Fibroblast of villous mesenchyme (primary cell): ENCODE results near the gene CEP295NL. TPM values are rescaled to one million over a fixed set of nuclear protein-coding genes. Genes with fewer than 3 reads are reported as not detected.
"Not testable (repeated sequence)": the region's sequence is repeated elsewhere in the genome, so short reads cannot be mapped to it uniquely, and the experiment has no call there.

Source experiments
- DNase-seq: peaks from one replicate; pipeline ENCODE4 v3.0.0-alpha.2; 2010; ENCODE audit warnings: low read depth
- H3K4me3 ChIP-seq: 2 replicates; pipeline ENCODE4 v1.5.1; 2011; ENCODE audit warnings: low read depth, mild to moderate bottlenecking, low read length
- total RNA-seq: library from RNA; depleted of rRNA; stranded (reverse); fragments of >200 nt; gene quantifications from 2 replicates; pipeline ENCODE4 v1.2.3, GENCODE V29; 2012
- TF ChIP-seq, protein P1 (sequence below): IDR thresholded peaks from 2 replicates; pipeline ENCODE4 v1.5.1; 2012; ENCODE audit warnings: low read depth, mild to moderate bottlenecking, low read length; ENCODE audit not compliant: insufficient read depth

Gene CEP295NL
- total RNA-seq, 1 donor, result 5.6 TPM

DNA sequence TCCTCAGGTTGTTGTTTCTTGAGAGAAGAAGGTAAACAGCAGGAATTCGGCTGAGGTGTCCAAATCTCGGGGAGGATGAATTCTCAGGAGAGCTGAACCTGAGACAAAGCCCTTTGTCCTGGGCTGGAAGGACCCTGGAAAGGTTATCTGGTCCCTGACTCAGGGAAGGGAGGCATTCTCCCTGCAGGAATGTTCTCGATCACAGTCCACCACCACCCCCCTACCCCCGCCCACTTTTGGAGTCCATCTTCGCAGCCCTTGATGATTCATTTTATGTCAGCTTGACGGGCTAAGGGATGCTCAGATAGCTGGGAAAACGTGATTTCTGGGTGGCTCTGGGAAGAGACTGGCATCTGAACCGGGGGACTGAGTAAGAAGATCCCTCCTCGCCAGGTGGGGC is 1.4 kb upstream of the CEP295NL start:
- no peak overlapping the region for H3K4me3 ChIP-seq
- TF ChIP-seq, protein P1, sequence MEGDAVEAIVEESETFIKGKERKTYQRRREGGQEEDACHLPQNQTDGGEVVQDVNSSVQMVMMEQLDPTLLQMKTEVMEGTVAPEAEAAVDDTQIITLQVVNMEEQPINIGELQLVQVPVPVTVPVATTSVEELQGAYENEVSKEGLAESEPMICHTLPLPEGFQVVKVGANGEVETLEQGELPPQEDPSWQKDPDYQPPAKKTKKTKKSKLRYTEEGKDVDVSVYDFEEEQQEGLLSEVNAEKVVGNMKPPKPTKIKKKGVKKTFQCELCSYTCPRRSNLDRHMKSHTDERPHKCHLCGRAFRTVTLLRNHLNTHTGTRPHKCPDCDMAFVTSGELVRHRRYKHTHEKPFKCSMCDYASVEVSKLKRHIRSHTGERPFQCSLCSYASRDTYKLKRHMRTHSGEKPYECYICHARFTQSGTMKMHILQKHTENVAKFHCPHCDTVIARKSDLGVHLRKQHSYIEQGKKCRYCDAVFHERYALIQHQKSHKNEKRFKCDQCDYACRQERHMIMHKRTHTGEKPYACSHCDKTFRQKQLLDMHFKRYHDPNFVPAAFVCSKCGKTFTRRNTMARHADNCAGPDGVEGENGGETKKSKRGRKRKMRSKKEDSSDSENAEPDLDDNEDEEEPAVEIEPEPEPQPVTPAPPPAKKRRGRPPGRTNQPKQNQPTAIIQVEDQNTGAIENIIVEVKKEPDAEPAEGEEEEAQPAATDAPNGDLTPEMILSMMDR, result no peak
- no peak for DNase-seq

DNA sequence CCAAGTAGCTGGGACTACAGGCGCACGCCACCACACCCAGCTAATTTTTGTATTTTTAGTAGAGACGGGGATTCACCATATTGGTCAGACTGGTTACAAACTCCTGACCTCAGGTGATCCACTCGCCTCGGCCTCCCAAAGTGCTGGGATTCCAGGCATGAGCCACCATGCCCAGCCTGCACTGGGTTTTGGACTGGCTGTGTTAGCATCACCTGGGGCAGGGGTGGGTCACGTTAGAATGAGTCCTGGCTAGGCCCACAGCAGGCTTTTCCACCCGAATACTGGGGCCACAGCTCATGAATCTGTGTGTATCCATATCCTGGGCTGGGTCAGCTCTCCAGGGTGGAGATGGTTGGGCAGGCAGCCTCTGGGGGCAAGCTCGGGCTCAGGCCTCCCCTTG is 770 bp downstream of the CEP295NL start:
- not testable (repeated sequence) for H3K4me3 ChIP-seq, DNase-seq

DNA sequence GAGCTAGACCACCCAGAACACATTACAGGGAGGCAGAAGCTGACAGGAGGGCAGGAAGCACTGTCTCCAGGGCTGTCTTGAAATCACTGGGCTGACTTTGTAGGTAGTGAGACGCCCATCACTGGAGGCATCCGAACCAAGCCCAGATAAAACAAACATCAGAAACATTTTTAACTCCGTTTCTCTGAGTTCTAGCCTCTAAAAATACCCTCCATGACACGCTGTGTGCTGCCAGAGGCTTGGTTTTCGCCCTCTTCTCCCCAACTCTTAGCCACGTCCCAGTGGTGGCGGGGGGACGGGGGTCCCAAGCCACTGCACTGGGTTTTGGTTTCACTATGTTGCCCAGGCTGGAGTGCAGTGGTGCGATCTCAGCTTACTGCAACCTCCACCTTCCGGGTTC is 1.2 kb downstream of the CEP295NL start:
- H3K4me3 ChIP-seq, result no peak overlapping the region
- no peak for DNase-seq
- TF ChIP-seq, protein P1, result no peak

DNA sequence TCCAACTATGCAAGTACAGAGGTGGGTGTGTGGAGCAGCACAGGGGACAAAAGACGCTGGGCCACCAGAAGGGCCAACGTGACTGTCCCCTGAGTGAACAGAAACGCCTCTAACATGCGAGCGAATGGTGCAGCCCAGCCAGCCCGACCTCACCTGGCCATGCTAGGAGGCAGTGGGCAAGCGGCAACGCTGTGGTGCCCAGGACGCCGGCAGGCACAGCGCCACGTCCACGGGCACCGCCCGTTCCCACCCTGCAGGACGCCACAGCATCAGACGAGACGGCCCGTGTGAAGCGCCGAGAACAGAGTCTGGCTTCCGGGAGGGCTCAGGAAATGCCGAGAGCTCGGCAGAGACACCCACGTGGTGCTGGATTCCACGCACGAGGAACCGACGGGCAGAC is 2.2 kb downstream of the CEP295NL start:
- DNase-seq, result no peak
- TF ChIP-seq, protein P1, result no peak
- H3K4me3 ChIP-seq, result no peak overlapping the region

DNA sequence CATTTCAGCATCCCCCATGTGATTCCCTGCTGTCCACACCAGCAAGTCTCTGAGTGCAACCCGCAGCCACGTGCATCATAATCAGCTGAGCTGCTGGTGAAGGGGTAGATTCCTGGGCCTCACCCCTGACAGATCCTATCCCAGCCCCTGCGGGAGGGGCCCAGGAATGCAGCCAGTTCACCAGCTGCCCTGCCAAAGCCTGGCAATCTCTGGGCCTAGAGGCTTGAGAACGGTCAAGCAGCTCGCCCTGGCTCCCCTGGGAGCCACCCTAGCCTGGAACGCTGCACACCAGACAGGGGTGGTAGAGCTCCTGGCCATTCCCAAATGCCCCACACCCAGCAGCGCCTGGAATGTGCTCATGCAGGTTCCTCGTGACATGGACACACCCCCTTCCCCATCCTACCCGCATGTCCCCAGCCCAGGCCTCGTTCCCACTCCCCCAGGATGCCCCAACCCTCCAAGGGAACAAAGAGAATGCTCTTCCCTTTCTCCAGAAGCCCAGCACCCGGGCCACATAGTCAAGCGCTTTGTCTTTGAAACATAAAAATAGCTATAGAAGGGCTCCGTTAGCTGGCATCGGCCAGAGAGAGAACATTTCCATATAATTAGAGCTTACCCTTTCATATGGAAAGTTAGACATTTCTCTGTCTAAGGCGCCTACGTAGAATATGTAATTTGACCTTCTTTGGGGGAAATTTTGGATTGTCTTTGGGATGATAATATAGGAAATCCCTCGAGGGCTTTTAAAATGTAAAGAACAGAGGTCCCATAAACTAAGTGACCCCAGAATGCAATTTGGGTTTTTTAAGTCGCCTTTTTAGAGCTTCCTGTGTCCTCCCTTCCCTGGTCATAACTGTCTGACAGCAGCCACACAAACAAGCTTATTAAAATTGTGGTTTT is 3.4 kb downstream of the CEP295NL start:
- TF ChIP-seq, protein P1, result no peak
- DNase-seq, result peak; percentile 81
- H3K4me3 ChIP-seq, result no peak overlapping the region

DNA sequence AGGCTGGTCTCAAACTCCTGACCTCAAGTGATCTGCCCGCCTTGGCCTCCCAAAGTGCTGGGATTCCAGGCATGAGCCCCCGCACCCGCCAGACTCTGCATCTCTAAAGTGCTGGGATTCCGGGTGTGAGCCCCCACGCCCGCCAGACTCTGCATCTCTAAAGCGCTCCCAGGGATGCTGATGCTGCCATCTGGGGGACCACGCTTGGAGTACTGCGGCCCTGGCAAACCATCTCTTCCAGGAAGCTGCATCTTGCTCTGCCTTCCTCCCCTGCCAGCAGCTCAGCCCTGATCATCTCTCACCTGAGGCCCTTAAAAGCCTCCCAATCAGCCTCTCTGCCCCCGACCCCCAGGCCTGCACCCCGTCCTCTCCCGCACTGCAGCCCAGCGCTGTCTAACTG is 4.1 kb downstream of the CEP295NL start:
- no peak overlapping the region for H3K4me3 ChIP-seq
- TF ChIP-seq, protein P1, result no peak
- DNase-seq, result no peak

DNA sequence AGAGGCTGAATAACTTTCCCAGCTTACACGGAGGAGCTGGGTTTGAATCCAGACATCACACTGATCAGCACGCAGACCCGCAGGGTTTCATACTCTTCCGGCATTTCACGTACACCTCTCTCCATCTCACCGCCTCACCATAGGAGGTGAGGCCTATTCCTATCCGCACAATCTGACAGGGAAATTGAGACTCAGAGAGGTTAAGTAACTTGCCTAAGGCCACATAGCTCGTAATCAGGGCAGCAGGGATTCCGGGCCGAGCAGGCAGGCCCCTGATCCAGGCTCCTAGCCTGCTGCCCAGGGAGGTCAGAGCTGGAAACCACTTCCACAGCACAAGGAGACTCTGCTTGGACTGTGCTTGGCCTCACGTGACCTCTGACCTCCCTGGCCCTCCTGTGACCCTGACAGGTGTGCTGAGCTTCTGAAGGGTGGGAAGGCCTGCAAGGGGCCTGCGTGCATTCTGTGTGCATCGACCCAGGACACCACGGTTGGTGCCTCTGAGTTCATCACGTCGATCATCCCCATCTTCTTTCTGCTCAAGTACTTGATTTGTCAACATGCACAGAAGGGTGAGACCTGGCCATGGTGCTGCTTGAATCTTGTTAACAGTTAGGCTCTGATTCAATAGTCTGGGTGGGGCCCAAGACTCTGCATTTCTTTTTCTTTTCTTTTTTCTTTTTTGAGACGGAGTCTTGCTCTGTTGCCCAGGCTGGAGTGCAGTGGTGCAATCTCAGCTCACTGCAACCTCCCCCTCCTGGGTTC is 4.7 kb downstream of the CEP295NL start:
- no peak overlapping the region for H3K4me3 ChIP-seq
- no peak for DNase-seq
- TF ChIP-seq, protein P1, result no peak
